Lower leg skin (tissue), 3 donors: Measurements from ENCODE around the gene TGFBR3.

Source experiments
- POLR2A ChIP-seq, 2 donors: fragments of 450-650 bp; IDR thresholded peaks; one replicate each; pipeline ENCODE4 v1.6.1; 2016 to 2017; ENCODE audit warnings: antibody characterized with exemption in 2 of 2, mild to moderate bottlenecking in 1 of 2, moderate library complexity in 1 of 2
- TF ChIP-seq, protein P1 (sequence below), 3 donors: fragments of 450-650 bp; IDR thresholded peaks; one replicate each; pipeline ENCODE4 v1.5.1; 2016; ENCODE audit warnings: antibody characterized with exemption in 3 of 3, mild to moderate bottlenecking in 3 of 3, moderate library complexity in 2 of 3

DNA sequence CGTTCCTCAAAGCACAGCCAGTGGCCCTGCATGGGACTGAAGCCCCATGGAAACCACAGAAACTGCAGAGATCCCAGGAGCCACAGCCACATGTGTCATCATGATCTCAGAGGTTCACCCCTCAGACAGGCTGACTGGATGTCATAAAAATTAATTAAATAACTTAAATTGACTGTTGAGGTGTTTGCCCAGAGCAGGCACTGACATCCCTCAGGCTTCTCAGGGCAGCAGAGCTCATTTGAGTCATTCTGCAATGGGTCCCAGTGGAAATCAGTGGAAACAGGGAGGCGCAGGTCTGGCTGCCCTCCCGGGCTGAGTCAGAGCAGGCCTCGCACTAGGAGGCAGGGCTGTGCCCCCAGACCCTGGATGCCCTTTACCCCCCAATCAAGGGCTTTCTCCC, 250.2 kb downstream of the TGFBR3 start:
- TF ChIP-seq, protein P1, sequence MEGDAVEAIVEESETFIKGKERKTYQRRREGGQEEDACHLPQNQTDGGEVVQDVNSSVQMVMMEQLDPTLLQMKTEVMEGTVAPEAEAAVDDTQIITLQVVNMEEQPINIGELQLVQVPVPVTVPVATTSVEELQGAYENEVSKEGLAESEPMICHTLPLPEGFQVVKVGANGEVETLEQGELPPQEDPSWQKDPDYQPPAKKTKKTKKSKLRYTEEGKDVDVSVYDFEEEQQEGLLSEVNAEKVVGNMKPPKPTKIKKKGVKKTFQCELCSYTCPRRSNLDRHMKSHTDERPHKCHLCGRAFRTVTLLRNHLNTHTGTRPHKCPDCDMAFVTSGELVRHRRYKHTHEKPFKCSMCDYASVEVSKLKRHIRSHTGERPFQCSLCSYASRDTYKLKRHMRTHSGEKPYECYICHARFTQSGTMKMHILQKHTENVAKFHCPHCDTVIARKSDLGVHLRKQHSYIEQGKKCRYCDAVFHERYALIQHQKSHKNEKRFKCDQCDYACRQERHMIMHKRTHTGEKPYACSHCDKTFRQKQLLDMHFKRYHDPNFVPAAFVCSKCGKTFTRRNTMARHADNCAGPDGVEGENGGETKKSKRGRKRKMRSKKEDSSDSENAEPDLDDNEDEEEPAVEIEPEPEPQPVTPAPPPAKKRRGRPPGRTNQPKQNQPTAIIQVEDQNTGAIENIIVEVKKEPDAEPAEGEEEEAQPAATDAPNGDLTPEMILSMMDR (IDR thresholded peaks at IDR 0.05): no peak
- TF ChIP-seq POLR2A (IDR thresholded peaks at IDR 0.05): no peak
